SK-N-SH (cell line): ENCODE results near the gene CD96. TPM values are rescaled to one million over a fixed set of nuclear protein-coding genes. Genes with fewer than 3 reads are reported as not detected.

ENCODE experiments used
- CTCF ChIA-PET: fragments of 300-600, 350-600 bp; formaldehyde crosslinking; extraction: SDS; loops from one replicate; lab custom pipeline; 2021; lab: Yijun Ruan, JAX
- POLR2A ChIA-PET: fragments of 350-600 bp; sonication (Branson Sonifier 250); formaldehyde crosslinking; extraction: SDS; loops from one replicate; lab custom pipeline; 2020; ENCODE audit warnings: antibody characterized with exemption, inconsistent platforms; lab: Yijun Ruan, JAX
- DNase-seq: peaks from one replicate; pipeline ENCODE4 v3.0.0; 2012
- H2AFZ ChIP-seq: fragments of 200-600 bp; sonication (generic); 2 replicates; pipeline ENCODE4 v1.8.1; 2016; ENCODE audit warnings: antibody characterized with exemption, mild to moderate bottlenecking, low read depth
- H3F3A ChIP-seq: fragments of 200-600 bp; sonication (generic); replicated peaks from 2 replicates; pipeline ENCODE3; 2016; ENCODE audit warnings: antibody characterized with exemption, mild to moderate bottlenecking; ENCODE audit not compliant: insufficient read depth
- H3K27ac ChIP-seq, 2 experiments: fragments of 200-500 bp in 1 of 2; fragments of 200-600 bp in 1 of 2; sonication (Bioruptor generic) in 1 of 2; sonication (generic), shearing (Covaris generic) in 1 of 2; 2 replicates each; pipeline versions ENCODE4 v1.5.1 to v1.6.1; 2014 to 2016; ENCODE audit warnings: low read depth in 2 of 2, inconsistent platforms in 1 of 2, low read length in 1 of 2, mild to moderate bottlenecking in 1 of 2, mixed read lengths in 1 of 2
- H3K27me3 ChIP-seq: fragments of 200-600 bp; sonication (generic), shearing (Covaris generic); 2 replicates; pipeline ENCODE4 v1.6.1; 2016; ENCODE audit warnings: mixed run types; ENCODE audit not compliant: insufficient read depth
- H3K36me3 ChIP-seq, 2 experiments: fragments of 200-500 bp in 1 of 2; fragments of 200-600 bp in 1 of 2; sonication (Bioruptor generic) in 1 of 2; sonication (generic) in 1 of 2; replicated peaks in 1 of 2; 2 replicates each; pipeline versions ENCODE3 to v1.5.1; 2014 to 2016; ENCODE audit warnings: low read length in 1 of 2, mild to moderate bottlenecking in 1 of 2; ENCODE audit not compliant: insufficient read depth in 2 of 2, control insufficient read depth in 1 of 2
- H3K4me1 ChIP-seq, 2 experiments: fragments of 200-500 bp in 1 of 2; fragments of 200-600 bp in 1 of 2; sonication (Bioruptor generic) in 1 of 2; sonication (generic), shearing (Covaris generic) in 1 of 2; 2 replicates each; pipeline versions ENCODE4 v1.5.1 to v1.6.1; 2014 to 2016; ENCODE audit warnings: low read depth in 1 of 2, low read length in 1 of 2, mixed run types in 1 of 2; ENCODE audit not compliant: insufficient read depth in 2 of 2, control insufficient read depth in 1 of 2
- H3K4me2 ChIP-seq: fragments of 200-600 bp; sonication (generic), shearing (Covaris generic); 2 replicates; pipeline ENCODE4 v1.6.1; 2017; ENCODE audit warnings: mixed run types
- H3K4me3 ChIP-seq, 2 experiments: fragments of 200-500 bp in 1 of 2; fragments of 200-600 bp in 1 of 2; sonication (Bioruptor generic) in 1 of 2; sonication (generic), shearing (Covaris generic) in 1 of 2; 2 replicates each; pipeline versions ENCODE4 v1.5.1 to v1.8.1; 2014 to 2016; ENCODE audit warnings: low read depth in 2 of 2, inconsistent platforms in 1 of 2, low read length in 1 of 2, mild to moderate bottlenecking in 1 of 2, mixed read lengths in 1 of 2, moderate library complexity in 1 of 2
- H3K79me2 ChIP-seq: fragments of 200-600 bp; sonication (generic); 2 replicates; pipeline ENCODE4 v1.8.1; 2017; ENCODE audit warnings: mild to moderate bottlenecking; ENCODE audit not compliant: insufficient read depth
- H3K9ac ChIP-seq: fragments of 200-600 bp; sonication (generic); 2 replicates; pipeline ENCODE4 v1.6.1; 2017; ENCODE audit warnings: mixed run types
- H3K9me2 ChIP-seq: fragments of 200-600 bp; sonication (generic); 2 replicates; pipeline ENCODE4 v1.6.1; 2017; ENCODE audit warnings: mixed run types
- H3K9me3 ChIP-seq: fragments of 200-600 bp; sonication (generic); 2 replicates; pipeline ENCODE4 v1.6.1; 2017; ENCODE audit warnings: mixed run types, mild to moderate bottlenecking, moderate library complexity
- H4K20me1 ChIP-seq: fragments of 200-600 bp; sonication (generic); 2 replicates; pipeline ENCODE4 v1.6.1; 2017; ENCODE audit warnings: mild to moderate bottlenecking, mixed run types; ENCODE audit not compliant: insufficient read depth
- CHD2 ChIP-seq: fragments of 150-350 bp; IDR thresholded peaks from 2 replicates; pipeline ENCODE4 v1.6.1; 2018; ENCODE audit warnings: low read length; ENCODE audit not compliant: partially characterized antibody
- ELF1 ChIP-seq: IDR thresholded peaks from 2 replicates; pipeline ENCODE4 v1.4.0; 2012
- EZH2phosphoT487 ChIP-seq: fragments of 200-600 bp; sonication (generic); IDR thresholded peaks from 2 replicates; pipeline ENCODE4 v1.6.1; 2017; ENCODE audit warnings: low read depth, mixed run types, mild to moderate bottlenecking, antibody characterized with exemption, moderate library complexity, borderline replicate concordance
- FOSL2 ChIP-seq: IDR thresholded peaks from 2 replicates; pipeline ENCODE4 v1.4.0; 2012; ENCODE audit warnings: low read depth, mild to moderate bottlenecking, moderate library complexity, borderline replicate concordance
- FOXJ3 ChIP-seq: sonication (generic); formaldehyde crosslinking; IDR thresholded peaks from 2 replicates; pipeline ENCODE4 v1.5.1; 2020; ENCODE audit warnings: mild to moderate bottlenecking, missing genetic modification reagents
- FOXM1 ChIP-seq: IDR thresholded peaks from 2 replicates; pipeline ENCODE4 v1.4.0; 2012; ENCODE audit warnings: low read depth, mild to moderate bottlenecking
- GABPA ChIP-seq: IDR thresholded peaks from 2 replicates; pipeline ENCODE4 v1.4.0; 2012; ENCODE audit warnings: low read depth, mild to moderate bottlenecking
- GATA2 ChIP-seq: sonication (generic); formaldehyde crosslinking; IDR thresholded peaks from 2 replicates; pipeline ENCODE4 v1.5.0; 2020; ENCODE audit warnings: mild to moderate bottlenecking, missing genetic modification reagents
- JUND ChIP-seq: IDR thresholded peaks from 2 replicates; pipeline ENCODE4 v1.4.0; 2012
- MEF2A ChIP-seq: IDR thresholded peaks from 2 replicates; pipeline ENCODE4 v1.4.0; 2012; ENCODE audit warnings: low read depth, borderline replicate concordance
- MXI1 ChIP-seq: IDR thresholded peaks from 2 replicates; pipeline ENCODE4 v1.6.1; 2012; ENCODE audit warnings: mild to moderate bottlenecking, low read depth, low read length, improper control_type of control experiment
- NFIC ChIP-seq: IDR thresholded peaks from 2 replicates; pipeline ENCODE4 v1.4.0; 2012; ENCODE audit warnings: borderline replicate concordance
- NRF1 ChIP-seq: IDR thresholded peaks from 2 replicates; pipeline ENCODE4 v1.6.1; 2012; ENCODE audit warnings: low read depth, mild to moderate bottlenecking, low read length
- POLR2AphosphoS5 ChIP-seq: IDR thresholded peaks from 2 replicates; pipeline ENCODE4 v1.6.1; 2012; ENCODE audit warnings: low read depth, low read length
- RAD21 ChIP-seq: IDR thresholded peaks from 2 replicates; pipeline ENCODE4 v1.6.1; 2012; ENCODE audit warnings: mild to moderate bottlenecking, low read length
- RCOR1 ChIP-seq: fragments of 150-350 bp; IDR thresholded peaks from 2 replicates; pipeline ENCODE4 v1.6.1; 2017; ENCODE audit warnings: antibody characterized with exemption, low read length
- RXRA ChIP-seq: IDR thresholded peaks from 2 replicates; pipeline ENCODE4 v1.4.0; 2012; ENCODE audit warnings: low read depth, mild to moderate bottlenecking, borderline replicate concordance
- TAF1 ChIP-seq: IDR thresholded peaks from 2 replicates; pipeline ENCODE4 v1.6.1; 2012; ENCODE audit warnings: low read depth, mild to moderate bottlenecking, low read length, moderate library complexity, borderline replicate concordance
- TCF12 ChIP-seq: IDR thresholded peaks from 2 replicates; pipeline ENCODE4 v1.4.0; 2012
- TEAD4 ChIP-seq: IDR thresholded peaks from 2 replicates; pipeline ENCODE4 v1.4.0; 2012; ENCODE audit warnings: mild to moderate bottlenecking, borderline replicate concordance; ENCODE audit not compliant: insufficient read depth
- YY1 ChIP-seq: IDR thresholded peaks from 2 replicates; pipeline ENCODE4 v1.4.0; 2012; ENCODE audit warnings: low read depth, mild to moderate bottlenecking
- WGBS: methylation state at CpG from one replicate; pipeline ENCODE4 v1.1.6; 2017; ENCODE audit warnings: low lambda C conversion rate; 5-methylcytosine and 5-hydroxymethylcytosine counted together
- polyA plus RNA-seq, 3 experiments: library from polyadenylated mRNA; depleted of rRNA; stranded (reverse); fragments of >200 nt; gene quantifications; 2 replicates each; pipeline ENCODE4 v1.2.3, GENCODE V29; 2012
- TF ChIP-seq, protein P1 (sequence below): IDR thresholded peaks from 2 replicates; pipeline ENCODE4 v1.4.0; 2012; ENCODE audit warnings: low read depth, borderline replicate concordance
- TF ChIP-seq, protein P2 (sequence below): fragments of 150-350 bp; IDR thresholded peaks from 2 replicates; pipeline ENCODE4 v1.6.1; 2016; ENCODE audit warnings: mild to moderate bottlenecking, low read depth, low read length
- TF ChIP-seq, protein P3 (sequence below): IDR thresholded peaks from 2 replicates; pipeline ENCODE4 v1.4.0; 2012; ENCODE audit warnings: low read depth
- TF ChIP-seq, protein P4 (sequence below): IDR thresholded peaks from 2 replicates; pipeline ENCODE4; 2012

The CD96 gene
- polyA plus RNA-seq, 1 of the 3 experiments (the other 2 are of a cell fraction): 0.02 TPM

DNA sequence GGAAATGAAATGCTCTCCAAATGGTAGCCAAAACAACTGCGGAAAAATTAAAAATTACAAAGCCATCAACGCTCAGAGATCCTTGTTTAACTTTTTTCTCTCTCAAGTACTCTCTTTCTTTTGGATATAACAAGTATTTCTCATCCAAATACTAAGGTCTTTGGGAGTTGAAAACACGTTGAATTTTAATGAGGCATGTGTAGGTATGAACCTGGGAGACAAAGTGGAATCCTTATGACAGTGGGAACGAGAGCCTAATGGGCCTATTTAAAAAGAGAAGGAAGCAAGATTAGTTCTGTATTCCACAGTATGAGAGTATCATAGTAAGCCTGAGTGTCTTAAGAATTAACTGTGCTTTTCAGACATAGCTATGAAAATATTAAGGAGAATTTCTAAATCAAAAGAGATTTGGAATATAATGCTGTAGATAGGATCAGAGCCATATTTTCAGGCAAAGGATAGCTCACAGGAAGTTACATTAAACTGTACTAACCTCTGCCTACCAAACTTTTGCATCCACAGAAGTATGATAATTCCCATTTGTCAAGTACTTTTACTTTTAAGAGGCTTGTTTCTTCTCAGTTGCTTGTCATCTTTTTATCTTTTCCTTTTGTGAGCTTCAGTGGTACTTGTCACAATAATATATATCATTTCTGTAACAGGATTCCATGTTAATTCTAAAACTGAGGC, 759 bp downstream of the CD96 start:
- ChIA-PET CTCF (interaction anchor here (1.0 kb wide), 1 partner anchor 1228 kb away, joined by 3 read pairs; no protein-coding TSS in a partner anchor), POLR2A (no interaction called here)
- Histone ChIP-seq H4K20me1 (no peaks in the 10 kb centered on the region), H3K4me1 (peaks cover 0 to 10% of the 10 kb centered on the region in 2 experiments; a peak in 3 of 4 replicates), H3K9me2 (no peaks in the 10 kb centered on the region), H3F3A (no peaks in the 10 kb centered on the region), H3K9me3 (no peaks in the 10 kb centered on the region), H3K4me3 (no peak overlapping the region), H3K79me2 (no peaks in the 10 kb centered on the region), H3K9ac (no peak overlapping the region), H3K27ac (no peak overlapping the region), H3K27me3 (no peaks in the 10 kb centered on the region), H3K36me3 (no peaks in the 10 kb centered on the region), H2AFZ (no peak overlapping the region), H3K4me2 (no peak overlapping the region)
- 86% methylated on average over 4 of the region's 4 CpGs for WGBS
- TF ChIP-seq TAF1 (no peak), TEAD4 (no peak), RXRA (no peak), RCOR1 (no peak), YY1 (no peak), GABPA (no peak), ELF1 (no peak), CHD2 (no peak), FOXJ3 (CRISPR knock-in tag) (no peak), NFIC (no peak), TCF12 (no peak), NRF1 (no peak), POLR2AphosphoS5 (no peak)
- TF ChIP-seq, protein P1, sequence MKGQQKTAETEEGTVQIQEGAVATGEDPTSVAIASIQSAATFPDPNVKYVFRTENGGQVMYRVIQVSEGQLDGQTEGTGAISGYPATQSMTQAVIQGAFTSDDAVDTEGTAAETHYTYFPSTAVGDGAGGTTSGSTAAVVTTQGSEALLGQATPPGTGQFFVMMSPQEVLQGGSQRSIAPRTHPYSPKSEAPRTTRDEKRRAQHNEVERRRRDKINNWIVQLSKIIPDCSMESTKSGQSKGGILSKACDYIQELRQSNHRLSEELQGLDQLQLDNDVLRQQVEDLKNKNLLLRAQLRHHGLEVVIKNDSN: no peak
- TF ChIP-seq, protein P2, sequence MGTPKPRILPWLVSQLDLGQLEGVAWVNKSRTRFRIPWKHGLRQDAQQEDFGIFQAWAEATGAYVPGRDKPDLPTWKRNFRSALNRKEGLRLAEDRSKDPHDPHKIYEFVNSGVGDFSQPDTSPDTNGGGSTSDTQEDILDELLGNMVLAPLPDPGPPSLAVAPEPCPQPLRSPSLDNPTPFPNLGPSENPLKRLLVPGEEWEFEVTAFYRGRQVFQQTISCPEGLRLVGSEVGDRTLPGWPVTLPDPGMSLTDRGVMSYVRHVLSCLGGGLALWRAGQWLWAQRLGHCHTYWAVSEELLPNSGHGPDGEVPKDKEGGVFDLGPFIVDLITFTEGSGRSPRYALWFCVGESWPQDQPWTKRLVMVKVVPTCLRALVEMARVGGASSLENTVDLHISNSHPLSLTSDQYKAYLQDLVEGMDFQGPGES: no peak
- no peak for DNase-seq

DNA sequence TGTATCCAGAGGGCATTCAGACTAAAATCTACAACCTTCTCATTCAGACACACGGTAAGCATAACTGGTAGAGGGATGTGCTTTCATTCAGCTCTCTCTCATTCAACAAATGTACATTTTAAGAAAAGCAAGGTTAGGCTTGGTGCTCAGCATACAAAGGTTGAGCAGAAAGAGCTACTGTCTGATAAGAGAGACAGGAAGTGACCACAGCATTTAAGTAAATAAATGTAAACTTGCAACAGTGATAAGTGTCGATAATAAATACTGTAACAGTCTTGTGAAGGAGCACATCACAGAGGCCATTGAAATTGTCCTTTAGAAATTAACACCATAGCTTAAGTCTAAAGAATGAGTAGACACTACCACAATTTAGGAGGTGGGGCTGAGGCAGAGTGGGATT, 3.4 kb downstream of the CD96 start:
- H3K4me1 ChIP-seq: no peaks in the 10 kb centered on the region
- H3K9me3 ChIP-seq: no peaks in the 10 kb centered on the region
- H3K27me3 ChIP-seq: no peaks in the 10 kb centered on the region
- H4K20me1 ChIP-seq: no peaks in the 10 kb centered on the region
- H2AFZ ChIP-seq: no peak overlapping the region
- TF ChIP-seq EZH2phosphoT487 (no peak), FOSL2 (no peak), JUND (no peak), NRF1 (no peak), FOXJ3 (CRISPR knock-in tag) (no peak), FOXM1 (no peak), YY1 (no peak), ELF1 (no peak), POLR2AphosphoS5 (no peak), MEF2A (no peak), GATA2 (no peak), RAD21 (no peak), CHD2 (no peak), MXI1 (no peak), NFIC (no peak)
- TF ChIP-seq, protein P3, sequence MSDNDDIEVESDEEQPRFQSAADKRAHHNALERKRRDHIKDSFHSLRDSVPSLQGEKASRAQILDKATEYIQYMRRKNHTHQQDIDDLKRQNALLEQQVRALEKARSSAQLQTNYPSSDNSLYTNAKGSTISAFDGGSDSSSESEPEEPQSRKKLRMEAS: no peak
- TF ChIP-seq, protein P4, sequence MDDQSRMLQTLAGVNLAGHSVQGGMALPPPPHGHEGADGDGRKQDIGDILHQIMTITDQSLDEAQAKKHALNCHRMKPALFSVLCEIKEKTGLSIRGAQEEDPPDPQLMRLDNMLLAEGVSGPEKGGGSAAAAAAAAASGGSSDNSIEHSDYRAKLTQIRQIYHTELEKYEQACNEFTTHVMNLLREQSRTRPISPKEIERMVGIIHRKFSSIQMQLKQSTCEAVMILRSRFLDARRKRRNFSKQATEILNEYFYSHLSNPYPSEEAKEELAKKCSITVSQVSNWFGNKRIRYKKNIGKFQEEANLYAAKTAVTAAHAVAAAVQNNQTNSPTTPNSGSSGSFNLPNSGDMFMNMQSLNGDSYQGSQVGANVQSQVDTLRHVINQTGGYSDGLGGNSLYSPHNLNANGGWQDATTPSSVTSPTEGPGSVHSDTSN: no peak
- TF ChIP-seq, protein P2: no peak
- H3K9ac ChIP-seq: no peak overlapping the region
- ChIA-PET POLR2A (interaction anchor here (0.6 kb wide), 1 partner anchor 249 kb away, joined by 3 read pairs; no protein-coding TSS in a partner anchor), CTCF (no interaction called here)
- H3K27ac ChIP-seq: no peak overlapping the region
- WGBS: 86% methylated on average over 2 of the region's 2 CpGs
- no peaks in the 10 kb centered on the region for H3K36me3 ChIP-seq
- H3K79me2 ChIP-seq: no peaks in the 10 kb centered on the region
- no peak overlapping the region for H3K4me2 ChIP-seq
- no peaks in the 10 kb centered on the region for H3F3A ChIP-seq
- no peak for DNase-seq
- no peaks in the 10 kb centered on the region for H3K9me2 ChIP-seq
- H3K4me3 ChIP-seq: no peak overlapping the region
